Natural killer cell (primary cell): ENCODE measurements around the gene KBTBD3. TPM values are rescaled to one million over a fixed set of nuclear protein-coding genes. Genes with fewer than 3 reads are reported as not detected.

Source experiments
- ATAC-seq, 3 donors: fragments of 150-1000 bp in 2 of 3; fragments of 200-7000 bp in 1 of 3; cut with Tn5 transposase; 1 replicate in 1 of 3; 2 replicates in 2 of 3; pipeline ENCODE4 v1.10.0; 2021; ENCODE audit warnings: mild to moderate bottlenecking in 2 of 3, moderate library complexity in 2 of 3
- DNase-seq, 2 donors: peaks; one replicate each; pipeline versions ENCODE4 v3.0.0 to v3.0.0-alpha.2; 2013 to 2021; ENCODE audit warnings: mixed read lengths in 1 of 2
- H3K27ac ChIP-seq: one replicate; pipeline ENCODE4 v1.5.1; 2013; ENCODE audit warnings: mild to moderate bottlenecking, low read length
- H3K27me3 ChIP-seq: one replicate; pipeline ENCODE4 v1.6.1; 2013; ENCODE audit warnings: low read length; ENCODE audit not compliant: control insufficient read depth, insufficient read depth
- H3K36me3 ChIP-seq: one replicate; pipeline ENCODE4 v1.6.1; 2013; ENCODE audit warnings: low read length; ENCODE audit not compliant: control insufficient read depth, insufficient read depth
- H3K4me1 ChIP-seq: one replicate; pipeline ENCODE4 v1.6.1; 2013; ENCODE audit warnings: low read length; ENCODE audit not compliant: control insufficient read depth, insufficient read depth
- H3K4me3 ChIP-seq: one replicate; pipeline ENCODE4 v1.5.1; 2013; ENCODE audit warnings: low read length
- H3K9me3 ChIP-seq: one replicate; pipeline ENCODE4 v1.6.1; 2013; ENCODE audit warnings: low read length; ENCODE audit not compliant: control insufficient read depth, insufficient read depth
- H3K27ac Mint-ChIP-seq, 2 donors: one replicate each; pipeline ENCODE4 v1.8.0; 2022; ENCODE audit warnings: mild to moderate bottlenecking in 2 of 2, mixed read lengths in 2 of 2, moderate library complexity in 1 of 2
- H3K27me3 Mint-ChIP-seq, 2 donors: one replicate each; pipeline ENCODE4 v1.8.0; 2022; ENCODE audit warnings: low read depth in 2 of 2, mixed read lengths in 2 of 2
- H3K36me3 Mint-ChIP-seq: one replicate; pipeline ENCODE4 v1.8.0; 2022; ENCODE audit warnings: mixed read lengths
- H3K4me1 Mint-ChIP-seq, 2 donors: one replicate each; pipeline ENCODE4 v1.8.0; 2022; ENCODE audit warnings: mixed read lengths in 2 of 2
- H3K4me3 Mint-ChIP-seq: one replicate; pipeline ENCODE4 v1.8.0; 2022; ENCODE audit warnings: mild to moderate bottlenecking, moderate library complexity, mixed read lengths
- H3K9me3 Mint-ChIP-seq, 2 donors: one replicate each; pipeline ENCODE4 v1.8.0; 2022; ENCODE audit warnings: mixed read lengths in 2 of 2
- CTCF ChIP-seq: fragments of 200-600 bp; IDR thresholded peaks from one replicate; pipeline ENCODE4 v1.8.0; 2022; ENCODE audit warnings: antibody characterized with exemption
- WGBS: methylation state at CpG from one replicate; pipeline ENCODE4 v1.1.7; 2013; ENCODE audit warnings: missing lambda C conversion rate; ENCODE audit not compliant: insufficient coverage; 5-methylcytosine and 5-hydroxymethylcytosine counted together
- intact Hi-C: fragments of 100-400 bp; cut with micrococcal nuclease; formaldehyde crosslinking; loops from one replicate; pipeline ENCODE4 v1.14.2; 2022
- total RNA-seq, 4 donors: library from RNA; stranded (reverse); fragments of 120-200 nt in 1 of 4; gene quantifications; one replicate each; pipeline versions ENCODE4 v1.2.3 to v1.2.4, GENCODE V29; 2013 to 2022

Gene KBTBD3
- total RNA-seq, 3 donors from 2014 or later (not counting 1 experiment from before 2014, with no cell fraction given): 9.0 to 12.7 (median 9.9) TPM

- Mint-ChIP-seq H3K4me3 (no peak overlapping the region), H3K9me3 (no peaks in the 10 kb centered on the region), H3K27ac (no peak overlapping the region), H3K4me1 (no peaks in the 10 kb centered on the region), H3K27me3 (no peaks in the 10 kb centered on the region), H3K36me3 (peaks cover 11% of the 10 kb centered on the region)
- 77% methylated on average over 1 of the region's 1 CpG for WGBS
- no peak for TF ChIP-seq CTCF
- Histone ChIP-seq H3K4me1 (no peaks in the 10 kb centered on the region), H3K9me3 (no peaks in the 10 kb centered on the region), H3K36me3 (peaks cover 19% of the 10 kb centered on the region), H3K27me3 (no peaks in the 10 kb centered on the region), H3K4me3 (no peak overlapping the region), H3K27ac (no peak overlapping the region)
- intact Hi-C loops: no loop called here
- DNase-seq (no peak), ATAC-seq (no peak)
Measured at GRCh38 chr11:106101819-106102218, 24.7 kb upstream of the KBTBD3 start.

- intact Hi-C loops: no loop called here
- 98% methylated on average over 3 of the region's 3 CpGs for WGBS
- H3K27me3 Mint-ChIP-seq: no peaks in the 10 kb centered on the region
Measured at GRCh38 chr11:106101370-106101769, 24.2 kb upstream of the KBTBD3 start.

GRCh38 chr11:106098893-106099553 lies 21.9 kb upstream of the KBTBD3 start:
- no peaks in the 10 kb centered on the region for H3K27me3 Mint-ChIP-seq
- H3K4me1 ChIP-seq: no peaks in the 10 kb centered on the region
- H3K4me3 Mint-ChIP-seq: no peak overlapping the region
- 100% methylated on average over 1 of the region's 1 CpG for WGBS
- intact Hi-C loops: no loop called here
- no peak overlapping the region for H3K4me3 ChIP-seq
- H3K9me3 ChIP-seq: no peaks in the 10 kb centered on the region
- ATAC-seq (no peak), DNase-seq (no peak)
- no peaks in the 10 kb centered on the region for H3K4me1 Mint-ChIP-seq
- H3K9me3 Mint-ChIP-seq: no peaks in the 10 kb centered on the region
- no peak overlapping the region for H3K27ac Mint-ChIP-seq
- no peaks in the 10 kb centered on the region for H3K27me3 ChIP-seq
- H3K36me3 Mint-ChIP-seq: peaks cover 11% of the 10 kb centered on the region
- H3K27ac ChIP-seq: no peak overlapping the region
- peaks cover 46% of the 10 kb centered on the region for H3K36me3 ChIP-seq
- no peak for TF ChIP-seq CTCF

More at GRCh38 chr11:106101370-106101769, 24.2 kb upstream of the KBTBD3 start:
- no peak for DNase-seq
- no peaks in the 10 kb centered on the region for H3K9me3 Mint-ChIP-seq
- Histone ChIP-seq H3K4me1 (no peaks in the 10 kb centered on the region), H3K4me3 (no peak overlapping the region), H3K9me3 (no peaks in the 10 kb centered on the region), H3K27me3 (no peaks in the 10 kb centered on the region), H3K36me3 (peaks cover 23% of the 10 kb centered on the region), H3K27ac (no peak overlapping the region)
- no peaks in the 10 kb centered on the region for H3K4me1 Mint-ChIP-seq
- H3K27ac Mint-ChIP-seq: no peak overlapping the region
- no peak overlapping the region for H3K4me3 Mint-ChIP-seq
- no peak for TF ChIP-seq CTCF
- no peak for ATAC-seq
- H3K36me3 Mint-ChIP-seq: peaks cover 11% of the 10 kb centered on the region

- H3K9me3 ChIP-seq: no peaks in the 10 kb centered on the region
- peaks cover 60% of the 10 kb centered on the region for H3K36me3 ChIP-seq
- no peak for TF ChIP-seq CTCF
- no CpG with 5 or more reads among the region's 1 CpG for WGBS
- no peaks in the 10 kb centered on the region for H3K27me3 Mint-ChIP-seq
- peak overlapping the region in 1 of 2 donors; percentile 26 for H3K27ac Mint-ChIP-seq
- H3K27me3 ChIP-seq: no peaks in the 10 kb centered on the region
- intact Hi-C loops: no loop called here
- peaks cover 15 to 29% of the 10 kb centered on the region in 2 donors for H3K4me1 Mint-ChIP-seq
- H3K4me3 ChIP-seq: no peak overlapping the region
- no peaks in the 10 kb centered on the region for H3K9me3 Mint-ChIP-seq
- no peak overlapping the region for H3K4me3 Mint-ChIP-seq
- H3K27ac ChIP-seq: no peak overlapping the region
- DNase-seq (no peak), ATAC-seq (no peak)
- H3K4me1 ChIP-seq: no peaks in the 10 kb centered on the region
- peaks cover 3% of the 10 kb centered on the region for H3K36me3 Mint-ChIP-seq
Measured at GRCh38 chr11:106092446-106092845, 15.3 kb upstream of the KBTBD3 start.
